HepG2 (cell line): Measurements from ENCODE around the gene TRIM69.

Source experiments
- AKAP8 ChIP-seq: sonication (generic); formaldehyde crosslinking; IDR thresholded peaks from 2 replicates; pipeline ENCODE4 v1.5.1; 2020; ENCODE audit warnings: mild to moderate bottlenecking, missing genetic modification reagents
- NFIC ChIP-seq: IDR thresholded peaks from 2 replicates; pipeline ENCODE4 v1.6.1; 2012; ENCODE audit warnings: mild to moderate bottlenecking, low read length, inconsistent platforms
- NFYB ChIP-seq: sonication (generic); formaldehyde crosslinking; IDR thresholded peaks from 2 replicates; pipeline ENCODE4 v1.4.0; 2020; ENCODE audit warnings: missing genetic modification reagents
- TF ChIP-seq, protein P1 (sequence below): sonication (generic); formaldehyde crosslinking; IDR thresholded peaks from 2 replicates; pipeline ENCODE4 v1.4.0; 2020; ENCODE audit warnings: mild to moderate bottlenecking, missing genetic modification reagents, borderline replicate concordance
- TF ChIP-seq, protein P2 (sequence below): sonication (generic); formaldehyde crosslinking; IDR thresholded peaks from 2 replicates; pipeline ENCODE4 v1.8.1; 2023; ENCODE audit warnings: mild to moderate bottlenecking, inconsistent platforms, moderate library complexity, missing genetic modification reagents, borderline replicate concordance

DNA sequence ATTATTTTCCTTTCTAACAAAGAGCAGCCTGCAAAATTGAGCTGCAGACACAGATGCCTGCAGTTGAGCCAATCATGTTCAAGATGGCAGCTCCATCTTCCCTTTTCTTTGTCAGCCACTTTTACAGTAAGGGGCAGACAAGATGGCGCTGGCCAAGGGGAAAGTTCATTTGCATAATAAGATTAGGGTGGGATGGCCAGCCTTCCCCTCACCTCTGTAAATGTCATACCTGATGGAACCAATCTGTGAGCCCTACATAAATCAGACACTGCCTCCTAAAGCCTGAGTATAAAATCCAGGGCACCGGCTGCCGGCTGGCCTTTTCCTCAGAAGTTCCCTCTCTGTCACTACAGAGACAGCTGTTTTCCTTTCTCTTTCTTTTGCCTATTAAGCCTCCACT, 41.0 kb upstream of the TRIM69 start:
- TF ChIP-seq, protein P1, sequence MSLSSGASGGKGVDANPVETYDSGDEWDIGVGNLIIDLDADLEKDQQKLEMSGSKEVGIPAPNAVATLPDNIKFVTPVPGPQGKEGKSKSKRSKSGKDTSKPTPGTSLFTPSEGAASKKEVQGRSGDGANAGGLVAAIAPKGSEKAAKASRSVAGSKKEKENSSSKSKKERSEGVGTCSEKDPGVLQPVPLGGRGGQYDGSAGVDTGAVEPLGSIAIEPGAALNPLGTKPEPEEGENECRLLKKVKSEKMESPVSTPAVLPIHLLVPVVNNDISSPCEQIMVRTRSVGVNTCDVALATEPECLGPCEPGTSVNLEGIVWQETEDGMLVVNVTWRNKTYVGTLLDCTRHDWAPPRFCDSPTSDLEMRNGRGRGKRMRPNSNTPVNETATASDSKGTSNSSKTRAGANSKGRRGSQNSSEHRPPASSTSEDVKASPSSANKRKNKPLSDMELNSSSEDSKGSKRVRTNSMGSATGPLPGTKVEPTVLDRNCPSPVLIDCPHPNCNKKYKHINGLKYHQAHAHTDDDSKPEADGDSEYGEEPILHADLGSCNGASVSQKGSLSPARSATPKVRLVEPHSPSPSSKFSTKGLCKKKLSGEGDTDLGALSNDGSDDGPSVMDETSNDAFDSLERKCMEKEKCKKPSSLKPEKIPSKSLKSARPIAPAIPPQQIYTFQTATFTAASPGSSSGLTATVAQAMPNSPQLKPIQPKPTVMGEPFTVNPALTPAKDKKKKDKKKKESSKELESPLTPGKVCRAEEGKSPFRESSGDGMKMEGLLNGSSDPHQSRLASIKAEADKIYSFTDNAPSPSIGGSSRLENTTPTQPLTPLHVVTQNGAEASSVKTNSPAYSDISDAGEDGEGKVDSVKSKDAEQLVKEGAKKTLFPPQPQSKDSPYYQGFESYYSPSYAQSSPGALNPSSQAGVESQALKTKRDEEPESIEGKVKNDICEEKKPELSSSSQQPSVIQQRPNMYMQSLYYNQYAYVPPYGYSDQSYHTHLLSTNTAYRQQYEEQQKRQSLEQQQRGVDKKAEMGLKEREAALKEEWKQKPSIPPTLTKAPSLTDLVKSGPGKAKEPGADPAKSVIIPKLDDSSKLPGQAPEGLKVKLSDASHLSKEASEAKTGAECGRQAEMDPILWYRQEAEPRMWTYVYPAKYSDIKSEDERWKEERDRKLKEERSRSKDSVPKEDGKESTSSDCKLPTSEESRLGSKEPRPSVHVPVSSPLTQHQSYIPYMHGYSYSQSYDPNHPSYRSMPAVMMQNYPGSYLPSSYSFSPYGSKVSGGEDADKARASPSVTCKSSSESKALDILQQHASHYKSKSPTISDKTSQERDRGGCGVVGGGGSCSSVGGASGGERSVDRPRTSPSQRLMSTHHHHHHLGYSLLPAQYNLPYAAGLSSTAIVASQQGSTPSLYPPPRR = no peak
- no peak for TF ChIP-seq NFYB (CRISPR knock-in tag)
- TF ChIP-seq, protein P2, sequence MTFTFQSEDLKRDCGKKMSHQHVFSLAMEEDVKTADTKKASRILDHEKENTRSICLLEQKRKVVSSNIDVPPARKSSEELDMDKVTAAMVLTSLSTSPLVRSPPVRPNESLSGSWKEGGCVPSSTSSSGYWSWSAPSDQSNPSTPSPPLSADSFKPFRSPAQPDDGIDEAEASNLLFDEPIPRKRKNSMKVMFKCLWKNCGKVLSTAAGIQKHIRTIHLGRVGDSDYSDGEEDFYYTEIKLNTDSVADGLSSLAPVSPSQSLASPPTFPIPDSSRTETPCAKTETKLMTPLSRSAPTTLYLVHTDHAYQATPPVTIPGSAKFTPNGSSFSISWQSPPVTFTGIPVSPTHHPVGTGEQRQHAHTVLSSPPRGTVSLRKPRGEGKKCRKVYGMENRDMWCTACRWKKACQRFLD (CRISPR knock-in tag) = no peak
- TF ChIP-seq NFIC = no peak
- no peak for TF ChIP-seq AKAP8 (CRISPR knock-in tag)
